ENCODE results near the gene PUSL1.

GRCh38 chr1:1299686-1300351, 8.6 kb upstream of the PUSL1 start:
- TF ChIP-seq GABPA (IDR thresholded peaks at IDR 0.05; ENCODE audit: low read depth) (no peak), POLR2AphosphoS5 (IDR thresholded peaks at IDR 0.05; ENCODE audit: low read depth) (no peak; the same call in 1 of the 2 replicates)
